Muscle layer of duodenum (tissue), 2 donors: ENCODE results near the gene MAPKAPK3.
A peak's percentile ranks its signal among the peaks of the same experiment; 100 is the strongest.

Experiments used
- H3K27ac ChIP-seq: one replicate; pipeline ENCODE4 v1.7.0; 2013; ENCODE audit warnings: mild to moderate bottlenecking, low read length
- H3K27me3 ChIP-seq: one replicate; pipeline ENCODE4 v1.7.0; 2013; ENCODE audit warnings: low read depth, mild to moderate bottlenecking, control low read depth, low read length
- H3K36me3 ChIP-seq, 2 donors: one replicate each; pipeline ENCODE4 v1.7.0; 2013; ENCODE audit warnings: low read length in 2 of 2, control low read depth in 1 of 2, mild to moderate bottlenecking in 1 of 2; ENCODE audit not compliant: insufficient read depth in 2 of 2, control insufficient read depth in 1 of 2
- H3K4me1 ChIP-seq, 2 donors: one replicate each; pipeline ENCODE4 v1.7.0; 2013; ENCODE audit warnings: low read length in 2 of 2, mild to moderate bottlenecking in 2 of 2, control low read depth in 1 of 2, moderate library complexity in 1 of 2; ENCODE audit not compliant: insufficient read depth in 2 of 2, control insufficient read depth in 1 of 2
- H3K4me3 ChIP-seq, 2 donors: one replicate each; pipeline ENCODE4 v1.7.0; 2013; ENCODE audit warnings: low read length in 2 of 2, low read depth in 1 of 2, mild to moderate bottlenecking in 1 of 2
- H3K9me3 ChIP-seq, 2 donors: one replicate each; pipeline ENCODE4 v1.7.0; 2013; ENCODE audit warnings: low read length in 2 of 2, control low read depth in 1 of 2, mild to moderate bottlenecking in 1 of 2; ENCODE audit not compliant: control insufficient read depth in 1 of 2
- donor health status: healthy.

Gene MAPKAPK3

DNA sequence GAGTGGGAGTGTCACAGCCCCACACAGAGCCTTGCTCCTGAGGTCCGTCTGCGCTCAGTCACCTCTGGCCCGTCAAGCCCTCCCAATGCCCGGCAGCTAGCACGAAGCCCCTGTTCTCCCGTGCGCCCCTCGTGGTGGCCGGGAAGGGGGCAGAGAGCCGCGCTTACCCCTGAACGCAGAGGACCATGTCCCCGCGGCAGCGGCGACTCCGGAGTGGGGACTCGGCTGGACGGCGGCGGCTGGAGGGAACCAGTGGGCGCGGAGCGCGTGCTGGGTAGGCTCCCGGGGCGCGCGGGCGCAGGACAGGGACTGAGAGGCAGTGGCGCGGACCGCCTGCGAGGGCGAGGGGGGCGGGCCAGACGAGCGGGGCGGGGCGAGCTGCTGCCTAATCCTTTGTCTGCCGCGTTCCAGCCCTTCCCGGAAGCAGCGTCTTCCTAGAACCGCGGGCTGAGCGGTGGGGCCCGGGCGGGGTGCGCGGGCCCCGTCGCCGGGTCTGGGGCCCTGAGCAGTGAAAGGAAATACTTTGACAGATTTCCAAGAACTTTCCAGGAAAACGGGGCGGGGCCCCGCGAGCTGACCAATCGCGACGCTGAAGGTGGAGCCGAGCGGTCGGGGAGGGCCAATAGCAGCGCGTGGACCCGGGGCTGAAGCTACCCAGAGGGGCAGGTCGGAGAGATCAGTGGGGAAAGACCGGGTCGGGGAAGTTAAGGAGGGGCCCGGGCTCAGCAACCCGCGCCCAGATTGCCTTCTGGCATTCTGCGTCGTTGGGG lies 5.3 kb upstream of the MAPKAPK3 start, which contains the start of gene CISH:
Gene CISH, minus strand, starts transcription at position 311 of the 770 bp plus-strand sequence. Its CDS starts 124 bp downstream, at position 187.
- Histone ChIP-seq H3K4me1 (peaks cover 18 to 40% of the 10 kb centered on the region in 2 donors), H3K27me3 (no peaks in the 10 kb centered on the region), H3K27ac (peak within 1 kb of the TSS; percentile 61), H3K36me3 (peaks cover 15 to 17% of the 10 kb centered on the region in 2 donors), H3K9me3 (no peaks in the 10 kb centered on the region), H3K4me3 (peak within 1 kb of the TSS; percentile 77 to 83)

DNA sequence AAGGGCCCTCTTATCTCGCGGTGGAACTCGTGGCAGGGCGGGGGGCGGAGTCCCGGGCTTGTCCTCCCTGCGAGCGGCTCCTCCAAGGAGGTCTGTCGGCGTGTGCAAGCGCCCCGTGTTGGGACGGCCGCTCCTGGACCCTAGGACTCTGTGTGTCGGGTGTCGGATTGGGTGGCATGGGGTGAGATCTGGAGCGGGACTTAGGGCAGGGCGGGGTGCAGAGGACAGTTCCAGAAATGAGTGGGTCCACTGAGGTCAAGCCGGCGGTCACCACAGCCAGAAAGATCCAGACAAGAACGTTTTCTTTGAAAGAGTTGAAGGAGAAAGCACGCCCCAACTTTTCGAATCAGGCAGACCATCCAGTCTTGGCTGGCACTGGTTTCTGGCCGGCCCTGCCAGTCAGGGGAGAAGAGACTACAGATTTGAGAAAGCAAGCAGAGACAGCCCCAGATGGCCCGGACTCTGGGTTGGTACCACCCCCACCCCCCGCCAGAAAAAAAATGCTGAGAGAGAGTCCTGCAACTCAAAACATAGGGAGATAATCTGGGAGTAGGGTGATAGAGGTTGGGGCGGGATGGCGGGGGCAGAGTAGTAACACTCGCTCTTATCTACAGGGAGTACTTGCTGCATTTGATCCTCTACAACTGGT lies 4.6 kb upstream of the MAPKAPK3 start:
- Histone ChIP-seq H3K27ac (peak overlapping the region; percentile 14), H3K4me1 (peaks cover 18 to 37% of the 10 kb centered on the region in 2 donors), H3K36me3 (peaks cover 8 to 10% of the 10 kb centered on the region in 2 donors), H3K27me3 (no peaks in the 10 kb centered on the region), H3K4me3 (peak overlapping the region; percentile 77 to 83), H3K9me3 (no peaks in the 10 kb centered on the region)

DNA sequence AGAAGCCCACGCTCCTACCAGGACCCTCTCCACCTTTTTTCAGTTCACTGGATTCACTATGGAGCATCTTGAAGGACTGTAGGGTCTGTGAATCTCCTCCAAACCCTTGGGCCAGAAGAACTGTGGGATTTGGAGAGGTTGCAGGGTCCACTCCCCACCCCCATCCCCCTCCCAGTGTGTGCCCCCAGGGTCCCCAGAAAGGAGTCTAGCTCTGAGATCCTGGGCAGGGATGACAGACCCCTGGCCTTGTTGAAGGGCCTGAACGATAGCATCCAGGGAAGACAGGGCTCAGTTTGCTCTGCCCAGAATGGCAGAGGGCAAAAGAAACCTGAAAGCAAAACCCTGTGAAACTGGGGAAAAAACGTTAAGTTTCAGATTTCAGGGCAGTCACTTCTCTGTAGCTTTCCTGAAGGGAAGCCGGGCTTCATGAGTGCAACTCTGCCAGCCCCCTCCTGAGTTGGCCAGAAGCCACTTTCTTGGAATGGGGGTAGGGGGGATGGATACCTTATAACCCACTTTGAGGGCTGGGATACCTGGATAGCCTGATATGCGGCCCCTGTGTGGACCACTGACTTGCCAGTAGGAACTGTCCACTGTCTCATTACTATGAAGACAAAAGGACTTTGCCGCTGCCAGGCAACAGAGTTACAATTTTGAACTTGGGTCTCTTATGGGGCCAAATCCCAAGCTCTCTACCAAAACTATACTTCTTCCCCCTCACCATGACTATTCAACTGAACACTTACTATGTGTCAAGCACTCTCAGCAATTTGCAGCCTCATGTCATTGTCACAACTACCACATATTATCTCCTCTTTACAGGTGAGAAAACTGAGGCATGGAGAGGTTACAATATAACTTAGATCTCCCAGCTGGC lies 3.7 kb upstream of the MAPKAPK3 start:
- Histone ChIP-seq H3K27me3 (no peaks in the 10 kb centered on the region), H3K9me3 (no peaks in the 10 kb centered on the region), H3K36me3 (peaks cover 0 to 1% of the 10 kb centered on the region in 2 donors), H3K4me1 (peaks cover 26 to 32% of the 10 kb centered on the region in 2 donors), H3K4me3 (peak overlapping the region in 1 of 2 donors; percentile 83), H3K27ac (peak overlapping the region; percentile 14)

DNA sequence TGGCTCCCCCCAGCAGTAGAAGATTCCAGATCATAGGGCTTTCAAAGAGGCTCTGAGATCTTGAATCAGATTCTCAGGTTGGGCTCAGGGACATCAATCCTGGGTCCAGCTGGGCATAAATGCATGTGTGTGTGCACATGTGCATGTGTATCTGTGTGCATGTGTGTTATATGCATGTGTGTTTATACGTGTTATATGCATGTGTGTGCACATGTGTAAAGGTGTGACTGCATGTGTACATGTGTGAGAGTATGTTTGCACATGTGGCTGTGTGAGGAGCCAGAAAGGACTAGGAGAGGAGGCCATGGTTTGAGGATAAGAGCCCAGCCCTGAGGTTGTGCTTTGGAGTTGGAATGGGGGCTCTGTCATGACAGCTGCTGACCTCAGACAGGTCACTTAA lies 1.8 kb upstream of the MAPKAPK3 start:
- Histone ChIP-seq H3K27me3 (no peaks in the 10 kb centered on the region), H3K9me3 (no peaks in the 10 kb centered on the region), H3K27ac (no peak overlapping the region), H3K4me1 (peaks cover 19 to 31% of the 10 kb centered on the region in 2 donors), H3K4me3 (no peak overlapping the region), H3K36me3 (no peaks in the 10 kb centered on the region)

DNA sequence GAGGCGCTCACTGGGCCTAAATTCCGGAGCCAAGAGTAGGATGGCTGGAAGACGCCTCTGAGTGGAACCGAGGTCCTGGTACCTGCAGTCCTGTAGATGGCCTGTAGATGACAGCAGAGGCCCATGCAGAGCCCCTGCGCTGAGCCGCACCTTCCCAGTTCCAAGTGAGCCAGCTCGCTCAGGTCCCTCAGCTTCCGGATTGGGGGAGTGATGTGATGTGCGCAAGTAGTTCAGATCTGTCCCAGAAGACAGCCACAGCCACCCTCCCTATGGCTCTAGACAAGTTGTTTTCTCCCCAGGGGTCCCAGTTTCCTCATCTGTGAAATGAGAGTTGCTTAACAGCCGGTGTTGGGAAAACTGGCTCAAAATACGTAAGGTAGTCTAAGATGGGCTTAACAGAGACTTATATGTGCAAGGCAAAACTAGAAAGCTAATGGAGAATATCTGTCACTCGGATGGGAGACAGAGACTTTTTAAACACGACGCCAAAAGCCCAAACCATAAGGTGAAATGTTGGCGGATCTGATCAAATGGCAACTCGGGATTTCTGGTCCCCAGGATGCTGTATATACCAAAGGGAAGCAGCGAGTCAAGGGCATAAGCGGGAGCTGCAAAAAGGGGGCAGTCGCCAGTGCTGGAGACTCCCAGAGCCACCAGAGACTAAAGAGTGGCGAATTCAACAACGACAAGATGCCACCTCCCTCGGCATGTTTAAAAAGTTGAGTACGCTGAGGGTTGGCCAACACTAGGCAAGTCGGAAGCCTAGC lies 765 bp upstream of the MAPKAPK3 start:
- H3K9me3 ChIP-seq: no peaks in the 10 kb centered on the region
- peak overlapping the region; percentile 24 for H3K27ac ChIP-seq
- H3K27me3 ChIP-seq: no peaks in the 10 kb centered on the region
- peaks cover 16 to 21% of the 10 kb centered on the region in 2 donors for H3K4me1 ChIP-seq
- H3K36me3 ChIP-seq: no peaks in the 10 kb centered on the region
- H3K4me3 ChIP-seq: peak overlapping the region; percentile 78 to 81

DNA sequence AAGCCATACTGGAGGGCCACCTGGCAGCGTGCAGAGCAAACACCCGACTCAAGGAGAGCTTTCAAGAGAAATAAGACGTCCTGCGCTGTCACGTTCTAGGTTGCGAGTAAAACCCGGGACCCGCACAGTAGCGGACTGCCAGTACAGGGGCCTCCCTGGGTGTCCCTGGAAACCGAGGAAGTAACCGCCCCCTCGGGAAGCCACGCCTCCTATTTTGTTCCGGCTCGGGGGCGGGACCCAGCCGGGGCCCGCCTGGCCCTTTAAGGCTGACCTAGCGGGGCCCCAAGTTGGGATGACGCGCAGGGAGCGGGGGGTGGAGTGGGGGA lies 218 bp upstream of the MAPKAPK3 start:
- H3K36me3 ChIP-seq: peaks cover 0 to 1% of the 10 kb centered on the region in 2 donors
- H3K9me3 ChIP-seq: no peaks in the 10 kb centered on the region

DNA sequence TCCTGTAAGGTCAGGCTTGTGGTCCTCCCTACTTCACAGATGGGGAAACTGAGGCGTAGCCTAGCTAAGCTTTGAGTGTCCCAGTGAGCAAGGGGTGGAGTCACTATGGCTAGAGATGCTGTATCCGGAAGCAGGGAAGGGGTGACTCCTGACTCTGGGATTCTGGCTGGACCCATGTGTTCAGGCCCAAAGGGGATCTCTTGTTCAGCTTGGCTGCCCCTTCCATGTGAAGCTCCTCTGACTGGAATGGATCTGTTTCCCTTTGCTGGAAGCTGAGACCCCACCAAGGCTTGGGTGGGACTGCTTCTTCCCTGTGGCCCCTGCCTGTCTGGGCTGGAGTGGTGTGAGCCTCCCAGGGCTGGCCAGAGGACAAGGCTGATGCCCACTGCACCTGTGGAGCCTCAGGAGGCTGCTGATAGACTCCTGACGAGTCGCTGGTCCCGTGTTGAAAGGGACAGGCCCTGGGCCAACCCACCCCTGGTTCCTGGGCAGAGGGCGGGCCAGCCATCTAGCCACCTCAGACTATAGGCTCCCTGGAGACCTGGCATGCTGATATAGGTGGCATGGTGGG lies 1.0 kb downstream of the MAPKAPK3 start:
- peaks cover 3 to 5% of the 10 kb centered on the region in 2 donors for H3K36me3 ChIP-seq
- peak overlapping the region; percentile 88 for H3K27ac ChIP-seq
- H3K4me1 ChIP-seq: peaks cover 15 to 16% of the 10 kb centered on the region in 2 donors
- H3K4me3 ChIP-seq: peak overlapping the region; percentile 84
- H3K27me3 ChIP-seq: no peaks in the 10 kb centered on the region
- no peaks in the 10 kb centered on the region for H3K9me3 ChIP-seq

More for the DNA sequence above, 218 bp upstream of the MAPKAPK3 start:
- Histone ChIP-seq H3K27ac (peak overlapping the region; percentile 24), H3K4me3 (peak overlapping the region; percentile 78 to 81), H3K27me3 (no peaks in the 10 kb centered on the region), H3K4me1 (peaks cover 16 to 21% of the 10 kb centered on the region in 2 donors)

DNA sequence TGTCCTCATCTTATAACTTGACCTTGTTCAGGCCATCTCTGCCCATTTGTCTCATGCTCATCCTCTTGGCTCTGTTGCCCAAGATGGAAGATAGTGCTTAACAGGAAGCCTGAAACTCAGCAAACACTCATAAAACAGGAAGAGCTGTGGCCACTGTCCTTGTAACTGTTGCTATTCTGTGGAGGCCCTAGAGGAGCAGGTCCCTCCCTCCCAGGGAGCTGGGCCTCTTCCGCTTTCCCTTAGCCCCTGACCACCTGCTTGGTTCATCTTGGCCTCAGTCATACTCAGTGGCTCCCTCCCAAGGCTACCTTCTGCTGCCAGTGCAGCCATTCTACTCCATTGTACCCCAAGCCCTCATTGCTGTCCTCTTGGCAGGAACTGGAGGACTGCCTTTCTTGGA lies 3.5 kb downstream of the MAPKAPK3 start:
- Histone ChIP-seq H3K4me3 (peak overlapping the region in 1 of 2 donors; percentile 4), H3K27ac (no peak overlapping the region), H3K4me1 (peaks cover 7 to 12% of the 10 kb centered on the region in 2 donors), H3K27me3 (no peaks in the 10 kb centered on the region), H3K9me3 (no peaks in the 10 kb centered on the region), H3K36me3 (peaks cover 3 to 5% of the 10 kb centered on the region in 2 donors)

DNA sequence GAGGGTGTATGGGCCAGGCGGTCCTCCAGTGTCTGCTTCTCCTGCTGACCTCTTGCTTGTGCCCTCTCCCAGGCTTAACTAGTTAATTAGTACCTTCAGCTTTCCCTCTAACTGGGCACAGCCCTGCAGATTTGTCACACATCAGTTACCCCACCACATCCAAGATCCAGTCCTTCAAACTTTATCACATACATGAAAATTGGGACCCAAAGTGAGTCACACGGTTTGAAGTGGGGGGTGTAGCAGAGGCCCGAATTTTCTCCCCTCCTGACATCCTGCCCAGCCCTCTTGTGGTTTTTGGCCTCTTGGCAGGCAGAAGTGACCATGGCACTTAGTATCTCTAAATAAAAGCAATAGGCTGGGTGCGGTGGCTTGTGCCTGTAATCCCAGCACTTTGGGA lies 3.9 kb downstream of the MAPKAPK3 start:
- H3K9me3 ChIP-seq: no peaks in the 10 kb centered on the region
- peaks cover 3 to 5% of the 10 kb centered on the region in 2 donors for H3K36me3 ChIP-seq
- no peaks in the 10 kb centered on the region for H3K27me3 ChIP-seq
- H3K4me3 ChIP-seq: no peak overlapping the region
- H3K27ac ChIP-seq: no peak overlapping the region
- H3K4me1 ChIP-seq: peaks cover 7 to 12% of the 10 kb centered on the region in 2 donors

DNA sequence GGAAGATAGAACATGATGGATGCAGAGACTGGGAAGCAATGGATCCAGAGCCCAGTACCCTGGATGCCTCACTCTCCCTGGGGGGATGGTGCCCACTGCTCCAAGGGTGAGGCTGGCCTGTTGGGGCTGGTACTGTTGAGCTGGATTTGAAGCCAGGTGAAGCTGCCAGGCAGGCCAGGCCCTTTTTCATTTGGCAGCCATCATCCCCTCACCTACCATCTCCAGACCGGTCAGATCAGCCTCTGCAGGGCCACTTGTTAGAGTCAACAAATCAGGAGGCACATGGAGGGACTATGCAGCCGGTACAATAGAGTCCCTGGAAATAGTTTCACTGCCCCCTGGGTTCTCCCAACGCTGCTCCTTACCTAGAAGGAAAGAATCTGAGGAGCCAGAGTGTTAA lies 5.9 kb downstream of the MAPKAPK3 start:
- peaks cover 3 to 12% of the 10 kb centered on the region in 2 donors for H3K4me1 ChIP-seq
- no peak overlapping the region for H3K4me3 ChIP-seq
- H3K36me3 ChIP-seq: peaks cover 3 to 5% of the 10 kb centered on the region in 2 donors
- no peaks in the 10 kb centered on the region for H3K27me3 ChIP-seq
- no peaks in the 10 kb centered on the region for H3K9me3 ChIP-seq
- no peak overlapping the region for H3K27ac ChIP-seq
